Neural cell (in vitro differentiated cells): Measurements from ENCODE around the gene DAP. TPM values are rescaled to one million over a fixed set of nuclear protein-coding genes. Genes with fewer than 3 reads are reported as not detected.

ENCODE experiments used
- H2AFZ ChIP-seq: fragments of 200-600, 300-800 bp; sonication (generic), shearing (Covaris generic); 2 replicates; pipeline ENCODE4 v1.6.0; 2014; ENCODE audit warnings: low read depth, mild to moderate bottlenecking, antibody characterized with exemption, low read length, moderate library complexity
- H3F3A ChIP-seq: fragments of 200-600 bp; shearing (Covaris generic); 2 replicates; pipeline ENCODE4 v1.6.1; 2016; ENCODE audit warnings: mild to moderate bottlenecking, moderate library complexity, mixed read lengths, antibody characterized with exemption, low read length; ENCODE audit not compliant: insufficient read depth, poor library complexity, severe bottlenecking
- H3K27ac ChIP-seq: fragments of 200-600, 300-800 bp; sonication (generic), shearing (Covaris generic); 2 replicates; pipeline ENCODE4 v1.5.1; 2014; ENCODE audit warnings: mild to moderate bottlenecking, low read length, moderate library complexity
- H3K27me3 ChIP-seq: fragments of 300-800, 200-600 bp; sonication (generic), shearing (Covaris generic); 2 replicates; pipeline ENCODE4 v1.6.0; 2014; ENCODE audit warnings: mild to moderate bottlenecking, low read depth, low read length, moderate library complexity; ENCODE audit not compliant: insufficient read depth
- H3K36me3 ChIP-seq: fragments of 300-800, 200-600 bp; sonication (generic), shearing (Covaris generic); 2 replicates; pipeline ENCODE4 v1.5.1; 2014; ENCODE audit warnings: mild to moderate bottlenecking, antibody characterized with exemption, low read length, moderate library complexity; ENCODE audit not compliant: insufficient read depth
- H3K4me2 ChIP-seq: fragments of 300-800, 200-600 bp; sonication (generic), shearing (Covaris generic); 2 replicates; pipeline ENCODE4 v1.6.0; 2014; ENCODE audit warnings: mild to moderate bottlenecking, low read length
- H3K4me3 ChIP-seq: fragments of 300-800, 200-600 bp; sonication (generic), shearing (Covaris generic); 2 replicates; pipeline ENCODE4 v1.5.1; 2014; ENCODE audit warnings: mild to moderate bottlenecking, low read length, moderate library complexity
- H3K79me2 ChIP-seq: fragments of 200-600 bp; shearing (Covaris generic); replicated peaks from 2 replicates; pipeline ENCODE4 v1.6.0; 2014; ENCODE audit warnings: mild to moderate bottlenecking, low read length, moderate library complexity; ENCODE audit not compliant: insufficient read depth
- H3K9ac ChIP-seq: fragments of 300-800, 200-600 bp; sonication (generic), shearing (Covaris generic); 2 replicates; pipeline ENCODE4 v1.6.1; 2016; ENCODE audit warnings: mild to moderate bottlenecking, low read length, mixed read lengths
- H3K9me2 ChIP-seq: fragments of 200-600 bp; shearing (Covaris generic); 2 replicates; pipeline ENCODE4 v1.6.1; 2016; ENCODE audit warnings: mild to moderate bottlenecking, low read length, mixed read lengths; ENCODE audit not compliant: insufficient read depth
- H3K9me3 ChIP-seq: fragments of 200-600, 300-800 bp; sonication (generic), shearing (Covaris generic); 2 replicates; pipeline ENCODE4 v1.6.1; 2016; ENCODE audit warnings: mild to moderate bottlenecking, mixed run types, low read length, moderate library complexity, mixed read lengths
- H4K20me1 ChIP-seq: fragments of 200-600 bp; shearing (Covaris generic); 2 replicates; pipeline ENCODE4 v1.6.1; 2016; ENCODE audit warnings: mild to moderate bottlenecking, mixed run types; ENCODE audit not compliant: insufficient read depth
- CTCF ChIP-seq: fragments of 450-650 bp; IDR thresholded peaks from 2 replicates; pipeline ENCODE4 v1.5.1; 2014; ENCODE audit warnings: antibody characterized with exemption, mild to moderate bottlenecking, moderate library complexity; ENCODE audit not compliant: poor library complexity, severe bottlenecking
- EP300 ChIP-seq: fragments of 450-650 bp; conservative IDR thresholded peaks from 2 replicates; pipeline ENCODE4 v1.6.1; 2014; ENCODE audit warnings: antibody characterized with exemption, mild to moderate bottlenecking, moderate library complexity; ENCODE audit not compliant: poor library complexity, severe bottlenecking
- EZH2 ChIP-seq: fragments of 200-600, 300-800 bp; shearing (Covaris generic), sonication (generic); IDR thresholded peaks from 2 replicates; pipeline ENCODE4 v1.6.1; 2014; ENCODE audit warnings: antibody characterized with exemption, low read length, borderline replicate concordance, mild to moderate bottlenecking; ENCODE audit not compliant: insufficient read depth, poor library complexity, severe bottlenecking
- MXI1 ChIP-seq: fragments of 450-650 bp; conservative IDR thresholded peaks from 2 replicates; pipeline ENCODE4 v1.6.1; 2014; ENCODE audit warnings: antibody characterized with exemption, mild to moderate bottlenecking; ENCODE audit not compliant: poor library complexity, severe bottlenecking
- POLR2AphosphoS5 ChIP-seq: IDR thresholded peaks from 2 replicates; pipeline ENCODE4 v1.6.1; 2012
- RAD21 ChIP-seq: fragments of 450-650 bp; conservative IDR thresholded peaks from 2 replicates; pipeline ENCODE4 v1.6.1; 2014; ENCODE audit warnings: antibody characterized with exemption, mild to moderate bottlenecking, moderate library complexity
- REST ChIP-seq: IDR thresholded peaks from 2 replicates; pipeline ENCODE4 v1.6.1; 2012; ENCODE audit warnings: borderline replicate concordance
- SMC3 ChIP-seq: fragments of 450-650 bp; conservative IDR thresholded peaks from 2 replicates; pipeline ENCODE4 v1.6.1; 2014; ENCODE audit warnings: antibody characterized with exemption, mild to moderate bottlenecking, moderate library complexity; ENCODE audit not compliant: poor library complexity
- TAF1 ChIP-seq: IDR thresholded peaks from 2 replicates; pipeline ENCODE4 v1.6.1; 2012; ENCODE audit warnings: low read depth
- polyA plus RNA-seq: library from polyadenylated mRNA; depleted of rRNA; stranded (reverse); fragments of >200 nt; gene quantifications from 2 replicates; pipeline ENCODE4 v1.2.3, GENCODE V29; 2014

The DAP gene
- polyA plus RNA-seq, 1 donor from 2014 or later, result 9.3 TPM

GRCh38 chr5:10655161-10655971 lies 105.7 kb downstream of the DAP start:
- TF ChIP-seq EP300 (no peak), TAF1 (no peak), MXI1 (no peak), SMC3 (no peak), EZH2 (no peak), RAD21 (no peak), REST (no peak), CTCF (no peak), POLR2AphosphoS5 (no peak)
- Histone ChIP-seq H4K20me1 (no peaks in the 10 kb centered on the region), H3K9me3 (peaks cover 3% of the 10 kb centered on the region), H2AFZ (no peak overlapping the region), H3K9ac (no peak overlapping the region), H3K9me2 (no peaks in the 10 kb centered on the region), H3K79me2 (no peaks in the 10 kb centered on the region), H3K4me2 (no peak overlapping the region), H3K4me3 (no peak overlapping the region), H3K36me3 (no peaks in the 10 kb centered on the region), H3K27me3 (no peaks in the 10 kb centered on the region), H3K27ac (no peak overlapping the region), H3F3A (no peaks in the 10 kb centered on the region)

GRCh38 chr5:10654566-10654965 lies 106.5 kb downstream of the DAP start:
- Histone ChIP-seq H2AFZ (no peak overlapping the region), H3K79me2 (no peaks in the 10 kb centered on the region), H3K27me3 (no peaks in the 10 kb centered on the region), H3K4me2 (no peak overlapping the region), H3K9ac (no peak overlapping the region), H3K4me3 (no peak overlapping the region), H3K27ac (no peak overlapping the region), H3K9me3 (peaks cover 3% of the 10 kb centered on the region), H3F3A (no peaks in the 10 kb centered on the region), H3K36me3 (no peaks in the 10 kb centered on the region), H4K20me1 (no peaks in the 10 kb centered on the region), H3K9me2 (no peaks in the 10 kb centered on the region)
- TF ChIP-seq POLR2AphosphoS5 (no peak), REST (no peak), CTCF (no peak), EP300 (no peak), SMC3 (no peak), RAD21 (no peak), MXI1 (no peak), TAF1 (no peak), EZH2 (no peak)
